Ishikawa (cell line): Measurements from ENCODE around the gene BLCAP.

Experiments used
- CEBPB ChIP-seq: IDR thresholded peaks from 2 replicates; pipeline ENCODE4 v1.6.1; 2012
- EGR1 ChIP-seq: IDR thresholded peaks from 2 replicates; pipeline ENCODE4 v1.6.1; 2012
- EP300 ChIP-seq: IDR thresholded peaks from 2 replicates; pipeline ENCODE4 v1.6.1; 2012; ENCODE audit warnings: borderline replicate concordance
- FOXM1 ChIP-seq: IDR thresholded peaks from 2 replicates; pipeline ENCODE4 v1.6.1; 2012; ENCODE audit warnings: low read depth, borderline replicate concordance
- MAX ChIP-seq: IDR thresholded peaks from 2 replicates; pipeline ENCODE4 v1.6.1; 2012
- NFIC ChIP-seq: IDR thresholded peaks from 2 replicates; pipeline ENCODE4 v1.6.1; 2012
- RAD21 ChIP-seq: IDR thresholded peaks from 2 replicates; pipeline ENCODE4 v1.6.1; 2012; ENCODE audit warnings: low read depth
- REST ChIP-seq: IDR thresholded peaks from 2 replicates; pipeline ENCODE4 v1.6.1; 2012; ENCODE audit warnings: low read depth, mild to moderate bottlenecking
- TAF1 ChIP-seq: IDR thresholded peaks from 2 replicates; pipeline ENCODE4 v1.6.1; 2012; ENCODE audit warnings: low read depth, mild to moderate bottlenecking
- TCF12 ChIP-seq: IDR thresholded peaks from 2 replicates; pipeline ENCODE4 v1.6.1; 2012; ENCODE audit warnings: low read depth
- YY1 ChIP-seq: IDR thresholded peaks from 2 replicates; pipeline ENCODE4 v1.6.1; 2012; ENCODE audit warnings: low read depth
- ZBTB7A ChIP-seq: IDR thresholded peaks from 2 replicates; pipeline ENCODE4 v1.6.1; 2012; ENCODE audit warnings: low read depth
- TF ChIP-seq, protein P1 (sequence below): IDR thresholded peaks from 2 replicates; pipeline ENCODE4 v1.6.1; 2012

DNA sequence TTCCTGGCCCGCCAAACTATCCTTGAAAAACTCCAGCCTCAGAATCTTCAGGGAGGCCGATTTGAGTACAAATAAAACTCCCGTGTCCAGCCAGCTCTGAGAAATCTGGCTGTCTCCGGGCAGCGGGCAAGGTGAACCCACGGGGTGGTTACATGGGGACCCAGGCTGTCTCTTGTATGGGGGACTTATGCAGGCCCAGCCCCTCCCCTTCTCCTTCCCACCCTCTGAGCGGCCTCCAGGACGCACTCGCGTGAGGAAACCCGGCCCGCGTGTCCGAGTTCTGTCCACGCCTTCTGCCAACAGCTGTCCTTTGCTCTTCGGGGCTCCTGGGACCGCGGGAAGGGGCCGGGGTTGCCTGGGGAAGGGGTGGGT, 36.3 kb upstream of the BLCAP start:
- TF ChIP-seq EP300 (no peak), TAF1 (no peak), EGR1 (no peak), YY1 (no peak), REST (no peak), FOXM1 (no peak), RAD21 (no peak), CEBPB (no peak), TCF12 (no peak), MAX (no peak), ZBTB7A (no peak), NFIC (no peak)
- TF ChIP-seq, protein P1, sequence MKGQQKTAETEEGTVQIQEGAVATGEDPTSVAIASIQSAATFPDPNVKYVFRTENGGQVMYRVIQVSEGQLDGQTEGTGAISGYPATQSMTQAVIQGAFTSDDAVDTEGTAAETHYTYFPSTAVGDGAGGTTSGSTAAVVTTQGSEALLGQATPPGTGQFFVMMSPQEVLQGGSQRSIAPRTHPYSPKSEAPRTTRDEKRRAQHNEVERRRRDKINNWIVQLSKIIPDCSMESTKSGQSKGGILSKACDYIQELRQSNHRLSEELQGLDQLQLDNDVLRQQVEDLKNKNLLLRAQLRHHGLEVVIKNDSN, result no peak
